GM21528 (cell line): ENCODE results near the gene KCTD14.
A peak's percentile ranks its signal among the peaks of the same experiment; 100 is the strongest.
"Not testable (repeated sequence)": the region's sequence is repeated elsewhere in the genome, so short reads cannot be mapped to it uniquely, and the experiment has no call there.

Experiments
- ATAC-seq: cut with Tn5 transposase; IDR thresholded peaks from one replicate; pipeline ENCODE4 v1.9.1; 2021; ENCODE audit warnings: mild to moderate bottlenecking, moderate library complexity; ENCODE audit not compliant: unreplicated experiment, low FRiP score

KCTD14 gene

DNA sequence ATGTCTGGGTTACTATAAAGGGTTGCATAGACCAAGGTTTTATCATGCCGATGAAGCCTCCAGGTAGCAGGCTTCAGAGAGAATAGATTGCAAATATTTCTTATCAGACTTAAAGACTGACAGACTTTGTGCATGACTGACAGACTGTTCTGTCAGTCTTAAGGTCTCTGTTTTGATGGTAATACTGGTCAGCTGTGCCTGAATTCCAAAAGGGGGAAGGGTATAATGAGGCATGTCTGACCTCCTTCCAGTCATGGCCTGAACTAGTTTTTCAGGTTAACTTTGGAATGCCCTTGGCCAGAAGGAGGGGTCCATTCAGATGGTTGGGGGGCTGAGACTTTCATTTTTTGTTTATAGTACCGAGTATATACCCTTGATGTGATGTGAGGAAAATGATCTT, 4.7 kb upstream of the KCTD14 start:
- no peak for ATAC-seq

GRCh38 chr11:78025378-78025777, 2.3 kb upstream of the KCTD14 start:
- no peak for ATAC-seq

- ATAC-seq, result no peak
These were observed 350 bp upstream of the KCTD14 start for GRCh38 chr11:78023426-78023825.

GRCh38 chr11:78021611-78022010, 1.5 kb downstream of the KCTD14 start:
- no peak for ATAC-seq

DNA sequence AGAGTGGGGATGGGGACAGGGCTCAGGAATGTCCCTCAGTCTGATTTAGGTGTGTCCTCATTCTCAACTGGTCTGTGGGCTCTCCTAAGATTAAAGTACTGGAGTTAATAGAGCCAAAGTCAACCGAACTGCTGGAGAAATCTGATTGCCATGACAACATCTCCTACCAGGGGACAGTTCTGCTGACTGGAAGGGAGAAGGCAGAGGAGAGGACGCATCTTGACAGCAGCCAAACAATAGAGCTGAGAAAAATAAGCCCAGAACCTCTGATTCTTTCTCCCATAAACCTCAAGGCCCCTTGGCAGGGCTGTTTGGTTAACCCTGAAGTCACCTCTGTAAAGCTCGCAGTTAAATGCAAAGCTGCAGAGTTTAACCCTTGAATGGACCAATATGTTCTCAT, 2.8 kb downstream of the KCTD14 start:
- no peak for ATAC-seq

GRCh38 chr11:78019808-78020207, 3.3 kb downstream of the KCTD14 start:
- ATAC-seq, result no peak

DNA sequence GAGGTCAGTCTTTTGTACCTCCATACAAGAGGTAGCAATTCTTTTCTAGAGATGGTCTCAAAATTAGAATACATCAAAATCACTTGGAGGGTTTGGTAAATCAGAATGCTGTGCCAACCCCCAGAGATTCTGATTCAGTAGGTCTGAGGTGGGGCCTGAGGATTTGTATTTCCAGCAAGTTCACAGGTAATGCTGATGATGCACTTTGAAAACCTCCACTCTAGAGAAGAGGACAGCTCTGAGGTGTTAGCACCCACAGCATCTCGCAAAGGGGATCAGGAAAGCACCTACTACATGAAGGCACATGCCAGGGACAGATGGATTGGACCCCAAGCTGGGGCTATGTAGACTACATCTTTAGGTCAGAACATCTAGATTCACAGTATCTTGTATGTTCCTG, 7.2 kb downstream of the KCTD14 start:
- ATAC-seq, result no peak

- ATAC-seq, result not testable (repeated sequence)
These were observed 8.0 kb downstream of the KCTD14 start for GRCh38 chr11:78014937-78015520.

DNA sequence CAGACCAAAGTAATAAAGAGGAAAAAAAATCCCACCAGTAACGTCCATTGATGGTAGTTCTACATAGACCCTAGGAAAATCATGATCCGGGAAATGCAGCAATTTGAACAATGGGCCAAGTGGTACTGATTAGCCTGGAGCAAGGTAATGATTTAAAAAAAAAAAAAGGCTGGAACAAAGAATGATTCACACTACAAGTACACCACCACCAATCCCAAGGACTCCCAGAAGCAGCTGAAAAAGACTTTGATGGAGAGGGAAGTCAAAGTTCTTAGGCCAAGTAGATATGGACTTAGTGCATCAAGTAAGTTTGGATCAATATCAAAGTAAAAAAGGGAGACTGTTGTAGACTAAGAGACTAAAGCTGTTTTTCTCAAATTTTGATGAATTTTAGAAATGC, 11.8 kb downstream of the KCTD14 start:
- no peak for ATAC-seq

DNA sequence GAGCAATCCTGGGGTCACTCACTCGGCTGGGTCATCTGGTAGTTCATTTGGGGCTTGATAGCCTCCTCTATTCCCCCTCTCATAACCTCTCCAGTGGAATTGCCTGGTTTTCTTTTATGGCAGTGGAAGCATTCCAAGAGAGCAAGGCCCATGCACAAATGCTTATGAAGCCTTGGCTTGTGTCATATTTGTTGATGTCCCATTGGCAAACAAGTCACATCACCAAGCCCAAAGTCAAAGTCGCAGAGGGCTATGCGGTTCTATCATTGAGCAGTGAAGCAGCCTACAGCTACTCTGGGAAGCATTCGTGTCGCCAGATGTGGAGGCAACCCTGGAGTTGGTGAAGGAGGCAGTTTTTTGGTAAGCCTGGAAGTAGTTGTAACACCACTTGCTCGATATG, 12.3 kb downstream of the KCTD14 start:
- ATAC-seq, result no peak

DNA sequence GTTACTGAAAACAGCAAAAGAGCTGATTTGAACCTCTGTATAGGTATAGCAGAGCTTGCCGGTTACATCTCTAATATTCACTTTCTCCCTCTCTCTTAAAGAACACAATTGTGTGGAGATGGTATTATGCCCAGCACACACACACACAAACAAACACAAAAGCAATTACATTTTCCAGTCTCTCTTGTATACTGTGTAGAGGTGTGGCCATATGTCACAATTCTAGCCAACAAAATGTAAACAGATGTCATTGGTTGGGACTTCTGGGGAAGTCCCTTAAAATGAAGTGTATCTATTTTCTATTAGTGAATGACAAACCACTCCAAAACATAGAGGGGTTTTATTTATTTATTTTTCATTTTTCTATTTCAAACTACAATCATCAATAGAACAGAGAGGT, 12.8 kb downstream of the KCTD14 start:
- no peak for ATAC-seq

GRCh38 chr11:78009062-78009461, 14.0 kb downstream of the KCTD14 start:
- no peak for ATAC-seq

DNA sequence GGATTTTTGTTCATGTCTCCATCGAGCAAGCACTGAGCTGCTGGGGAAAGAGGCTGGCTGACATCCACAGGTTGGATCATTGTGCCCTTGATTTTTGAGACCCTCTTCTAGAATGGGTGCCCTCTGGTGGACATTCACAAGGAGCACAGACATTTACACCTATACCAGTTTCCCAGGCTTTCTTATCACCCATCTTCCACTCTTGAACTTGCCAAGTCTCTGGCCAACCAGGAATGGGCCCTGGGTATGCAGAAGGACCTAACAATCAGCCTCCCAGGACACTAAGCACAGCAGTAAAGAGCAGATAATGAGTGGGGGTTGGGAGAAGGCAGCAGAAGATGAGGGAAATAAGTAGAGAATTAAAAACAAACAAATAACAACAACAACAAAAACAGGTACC, 22.9 kb downstream of the KCTD14 start:
- no peak for ATAC-seq

DNA sequence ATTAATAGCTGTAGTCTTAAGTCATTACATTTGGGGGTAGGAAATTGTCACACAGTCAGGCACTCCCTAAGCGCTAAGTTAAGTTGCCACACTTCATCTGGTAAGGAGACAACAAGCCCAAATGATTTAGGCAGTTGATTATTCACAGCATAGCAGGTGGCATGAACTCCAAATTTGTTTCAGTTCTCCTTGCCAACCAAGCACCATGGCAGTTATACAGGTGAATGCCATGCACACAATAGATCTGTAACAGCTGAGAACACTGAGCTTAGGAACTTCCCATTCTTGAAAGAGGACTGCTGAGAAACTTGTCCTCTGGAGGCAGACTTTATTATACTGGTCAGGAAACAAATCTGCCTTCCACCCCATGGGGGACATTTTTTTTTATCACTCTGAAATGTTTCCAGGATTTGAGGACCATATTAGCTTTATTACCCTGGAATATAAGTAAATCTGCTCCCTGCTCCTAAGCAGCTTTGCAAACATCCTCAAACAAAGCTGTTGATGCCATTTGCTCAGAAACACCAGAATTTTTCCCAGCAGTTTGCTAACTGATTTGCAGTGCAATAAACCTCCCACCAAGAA, 23.5 kb downstream of the KCTD14 start:
- no peak for ATAC-seq

DNA sequence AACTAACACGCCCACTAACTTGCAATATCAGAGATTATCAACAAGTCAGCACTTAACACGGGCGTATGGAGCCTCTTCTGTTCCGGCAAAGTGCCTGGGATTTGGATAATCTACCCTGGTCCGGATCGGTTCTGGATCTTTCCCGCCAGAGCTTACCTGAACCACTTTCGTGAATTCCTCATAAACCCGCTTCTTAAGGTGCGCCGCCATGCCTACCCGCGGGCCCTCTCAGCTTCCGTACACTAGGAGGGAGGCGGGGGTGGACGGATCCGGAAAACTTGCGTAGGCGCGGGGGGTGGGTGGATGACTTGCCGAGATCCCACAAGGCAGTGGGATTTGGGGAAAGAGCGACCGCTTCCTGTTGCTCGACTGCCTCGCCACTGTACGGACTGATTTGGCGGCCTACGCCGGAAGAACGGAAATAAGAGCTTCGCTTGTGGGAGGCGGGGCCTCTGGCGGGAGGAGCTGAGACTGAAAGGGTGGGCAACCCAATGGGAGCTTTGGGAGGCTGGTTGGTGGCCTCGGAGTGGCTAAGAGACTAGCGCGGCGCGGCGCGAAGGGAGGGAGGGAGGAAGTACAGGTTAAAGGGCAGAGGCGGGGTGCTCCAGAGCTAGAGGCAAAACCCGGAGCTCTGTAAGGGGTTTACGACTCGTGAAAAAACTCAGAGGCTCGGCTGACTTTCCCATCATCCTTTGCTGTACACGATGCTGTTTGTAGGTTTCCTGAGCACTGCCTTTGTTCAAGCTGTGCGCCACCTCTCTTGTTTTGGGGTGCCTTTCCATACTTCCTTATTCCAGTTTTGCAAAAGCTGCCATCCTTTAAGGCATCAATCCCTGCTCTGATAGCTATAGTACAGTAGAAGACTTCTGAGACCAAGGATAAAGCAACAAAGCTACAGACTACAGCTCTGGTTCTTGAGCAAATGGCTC, 28.4 kb downstream of the KCTD14 start, which contains the start of gene INTS4:
INTS4 (minus strand) TSS at position 235 of the 929 bp plus-strand sequence; CDS start at position 210, 25 bp downstream.
- ATAC-seq, result peak; percentile 98

DNA sequence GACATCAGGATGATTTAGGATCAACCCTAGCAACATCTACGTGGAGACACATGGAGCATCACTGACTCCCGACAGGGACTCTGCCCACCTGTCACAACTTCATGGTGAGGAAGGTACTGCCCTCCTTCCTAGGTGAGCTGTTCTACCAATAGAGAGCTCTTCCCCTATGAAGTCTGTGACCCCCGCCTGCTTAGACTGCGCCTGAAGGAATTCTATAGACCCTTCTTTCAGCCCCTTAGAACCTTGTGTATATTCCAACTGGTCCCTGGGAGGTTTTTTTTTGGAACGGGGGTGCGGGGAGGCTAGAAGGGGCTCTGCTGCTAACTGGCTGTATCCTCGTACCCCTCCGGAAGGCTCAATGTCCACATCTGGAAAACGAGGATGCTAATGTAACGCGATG, 29.2 kb downstream of the KCTD14 start:
- no peak for ATAC-seq

GRCh38 chr11:77990981-77991380, 32.1 kb downstream of the KCTD14 start:
- ATAC-seq, result no peak

- not testable (repeated sequence) for ATAC-seq
These were observed 36.6 kb downstream of the KCTD14 start for GRCh38 chr11:77986456-77986855.

GRCh38 chr11:77981346-77981947, 41.6 kb downstream of the KCTD14 start:
- no peak for ATAC-seq

- ATAC-seq, result no peak
These were observed 54.7 kb downstream of the KCTD14 start for GRCh38 chr11:77968337-77968736.

DNA sequence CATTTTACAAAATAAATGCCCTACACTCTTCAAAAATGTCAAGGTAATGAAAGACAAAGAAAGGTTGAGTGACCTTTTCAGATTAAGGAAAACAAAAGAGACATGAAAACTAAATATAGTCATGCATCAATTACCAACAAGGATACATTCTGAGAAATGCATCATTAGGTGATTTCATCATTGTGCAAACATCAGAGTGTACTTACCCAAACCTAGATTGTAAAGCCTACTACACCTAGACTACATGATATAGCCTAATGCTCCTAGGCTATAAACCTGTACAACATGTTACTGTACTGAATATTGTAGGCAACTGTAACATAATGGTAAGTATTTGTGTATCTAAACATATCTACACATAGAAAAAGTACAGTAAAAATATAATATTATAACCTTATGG, 55.3 kb downstream of the KCTD14 start:
- no peak for ATAC-seq
